ENCODE data around the gene RTEL1. TPM values are rescaled to one million over a fixed set of nuclear protein-coding genes. Genes with fewer than 3 reads are reported as not detected.
A peak's percentile ranks its signal among the peaks of the same experiment; 100 is the strongest.

RTEL1 gene
- polyA plus RNA-seq, 3 donors = 1.0 to 15.5 (median 4.8) TPM

DNA sequence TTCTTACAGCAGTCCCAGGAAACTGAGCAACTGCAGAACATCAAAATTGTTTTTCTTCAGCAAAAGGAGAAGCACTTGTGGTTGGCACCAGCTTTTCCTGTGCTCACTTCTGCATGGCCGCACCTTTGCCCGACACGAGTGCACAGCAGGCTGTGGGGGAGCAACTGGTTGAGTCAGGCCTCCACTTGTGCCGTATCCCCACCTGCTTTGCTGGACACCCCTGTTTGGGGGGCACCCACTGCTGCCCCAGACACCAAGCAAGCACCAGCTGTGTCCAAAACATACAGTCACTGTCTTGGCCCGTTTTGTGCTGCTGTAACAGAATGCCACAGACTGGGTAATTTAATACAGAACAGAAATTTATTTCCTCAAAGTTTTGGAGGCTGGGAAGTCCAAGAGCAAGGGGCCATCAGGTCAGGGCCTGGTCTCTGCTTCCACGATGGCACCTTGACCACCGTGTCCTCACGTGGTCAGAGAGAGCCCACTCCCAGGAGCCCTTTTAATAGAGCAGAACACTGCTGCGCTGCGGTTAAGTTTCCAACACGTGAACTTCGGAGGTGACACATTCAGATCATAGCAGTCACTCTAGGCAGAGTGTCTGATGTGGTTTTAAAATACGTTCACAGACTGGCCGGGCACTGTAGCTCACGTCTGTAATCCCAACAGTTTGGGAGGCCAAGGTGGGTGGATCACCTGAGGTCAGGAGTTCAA is 22.5 kb upstream of the RTEL1 start:
- Histone ChIP-seq H3K79me2 (ENCODE audit: insufficient read depth, low read length) (peaks cover 13% of the 10 kb centered on the region), H3K27ac (ENCODE audit: low read depth in 1 of 2, low read length in 2 of 2) (peak overlapping the region; percentile 72 to 80), H4K20me1 (ENCODE audit: insufficient read depth, low read length) (no peaks in the 10 kb centered on the region), H3K27me3 (ENCODE audit: control insufficient read depth in 2 of 2, insufficient read depth in 2 of 2, low read length in 2 of 2) (no peaks in the 10 kb centered on the region), H3K9ac (ENCODE audit: insufficient read depth, low read length, poor library complexity, severe bottlenecking) (peak overlapping the region; percentile 32), H3K4me3 (replicated peaks in 1 of 3; ENCODE audit: low read depth in 2 of 3, low read length in 3 of 3) (peak overlapping the region in 1 of 3 experiments; percentile 60), H3K36me3 (replicated peaks in 1 of 2; ENCODE audit: control insufficient read depth in 1 of 2, insufficient read depth in 2 of 2, low read length in 2 of 2) (no peaks in the 10 kb centered on the region), H2AFZ (ENCODE audit: insufficient read depth, low read depth, low read length, poor library complexity, severe bottlenecking) (peak overlapping the region; percentile 76), H3K9me3 (replicated peaks in 1 of 2; ENCODE audit: control insufficient read depth in 1 of 2, insufficient read depth in 1 of 2, low read length in 2 of 2) (no peaks in the 10 kb centered on the region), H3K4me1 (ENCODE audit: control insufficient read depth in 1 of 2, insufficient read depth in 2 of 2, low read length in 2 of 2) (peaks cover 62 to 70% of the 10 kb centered on the region in 2 donors), H3K4me2 (replicated peaks; ENCODE audit: extremely low read depth, low read length, poor library complexity, severe bottlenecking) (peak overlapping the region; percentile 68)
- H3K27me3 Mint-ChIP-seq (ENCODE audit: low read depth in 3 of 3) = peaks cover 0 to 2% (median 0%) of the 10 kb centered on the region in 3 donors
- H3K36me3 Mint-ChIP-seq = peaks cover 3 to 13% of the 10 kb centered on the region in 2 donors
- no peaks in the 10 kb centered on the region for H3K9me3 Mint-ChIP-seq
- 52% methylated on average over 10 of the region's 15 CpGs for WGBS (ENCODE audit: insufficient coverage)
- TF ChIP-seq, protein P1, sequence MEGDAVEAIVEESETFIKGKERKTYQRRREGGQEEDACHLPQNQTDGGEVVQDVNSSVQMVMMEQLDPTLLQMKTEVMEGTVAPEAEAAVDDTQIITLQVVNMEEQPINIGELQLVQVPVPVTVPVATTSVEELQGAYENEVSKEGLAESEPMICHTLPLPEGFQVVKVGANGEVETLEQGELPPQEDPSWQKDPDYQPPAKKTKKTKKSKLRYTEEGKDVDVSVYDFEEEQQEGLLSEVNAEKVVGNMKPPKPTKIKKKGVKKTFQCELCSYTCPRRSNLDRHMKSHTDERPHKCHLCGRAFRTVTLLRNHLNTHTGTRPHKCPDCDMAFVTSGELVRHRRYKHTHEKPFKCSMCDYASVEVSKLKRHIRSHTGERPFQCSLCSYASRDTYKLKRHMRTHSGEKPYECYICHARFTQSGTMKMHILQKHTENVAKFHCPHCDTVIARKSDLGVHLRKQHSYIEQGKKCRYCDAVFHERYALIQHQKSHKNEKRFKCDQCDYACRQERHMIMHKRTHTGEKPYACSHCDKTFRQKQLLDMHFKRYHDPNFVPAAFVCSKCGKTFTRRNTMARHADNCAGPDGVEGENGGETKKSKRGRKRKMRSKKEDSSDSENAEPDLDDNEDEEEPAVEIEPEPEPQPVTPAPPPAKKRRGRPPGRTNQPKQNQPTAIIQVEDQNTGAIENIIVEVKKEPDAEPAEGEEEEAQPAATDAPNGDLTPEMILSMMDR (IDR thresholded peaks at IDR 0.05) = no peak
- H3K4me1 Mint-ChIP-seq = peaks cover 62% of the 10 kb centered on the region
- H3K27ac Mint-ChIP-seq = peak overlapping the region; percentile 65 to 90 (median 88)
- peak overlapping the region; percentile 9 to 59 for H3K4me3 Mint-ChIP-seq
- DNase-seq = peak; percentile 44 to 63 (median 48)
- intact Hi-C loops (cut with micrococcal nuclease) = no loop called here

DNA sequence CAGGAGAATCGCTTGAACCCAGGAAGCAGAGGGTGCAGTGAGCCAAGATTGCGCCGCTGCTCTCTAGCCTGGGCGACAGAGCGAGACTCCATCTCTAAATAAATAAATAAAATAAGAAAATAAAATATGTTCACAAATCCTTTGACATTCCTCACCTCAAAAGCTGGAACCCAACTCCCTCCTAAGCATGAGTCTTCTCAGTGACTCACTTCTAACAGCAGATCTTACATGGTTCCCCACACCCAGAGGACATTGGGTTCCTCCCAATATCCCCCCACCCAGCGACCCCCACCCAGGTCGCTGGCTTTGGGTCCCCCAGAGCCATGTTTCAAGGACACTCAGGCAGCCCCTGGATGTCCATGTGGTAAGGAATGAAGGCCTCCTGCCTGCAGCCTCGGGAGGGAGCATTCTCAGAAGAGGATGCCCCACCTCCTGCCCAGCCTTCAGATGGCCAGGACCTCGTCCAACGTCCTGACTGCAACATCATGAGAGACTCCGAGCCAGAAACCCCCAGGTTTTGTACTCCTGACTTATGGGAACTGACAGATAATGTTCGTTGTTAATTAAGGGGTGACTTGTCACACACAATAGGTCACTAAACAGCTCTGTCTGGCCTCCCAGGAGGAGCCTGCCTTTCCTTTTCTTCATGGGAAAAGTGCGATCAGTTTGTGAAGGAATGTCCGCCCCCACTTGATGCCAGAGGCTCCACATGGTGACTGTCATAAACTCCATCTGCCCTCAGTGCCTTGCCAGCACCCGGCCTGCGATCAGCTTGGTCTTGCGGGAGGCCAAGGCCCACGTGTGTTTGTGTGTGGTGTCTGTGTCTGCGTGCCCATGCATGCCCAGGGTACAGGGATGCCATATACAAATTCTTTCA is 21.1 kb upstream of the RTEL1 start:
- no peaks in the 10 kb centered on the region for H3K9me3 ChIP-seq (replicated peaks in 1 of 2; ENCODE audit: control insufficient read depth in 1 of 2, insufficient read depth in 1 of 2, low read length in 2 of 2)
- intact Hi-C loops (cut with micrococcal nuclease) = no loop called here
- Mint-ChIP-seq H3K4me3 (no peak overlapping the region), H3K9me3 (no peaks in the 10 kb centered on the region), H3K27ac (peak overlapping the region in 1 of 7 donors; percentile 70), H3K36me3 (peaks cover 3 to 8% of the 10 kb centered on the region in 2 donors), H3K4me1 (peaks cover 60% of the 10 kb centered on the region), H3K27me3 (ENCODE audit: low read depth in 3 of 3) (no peaks in the 10 kb centered on the region)
- H3K36me3 ChIP-seq (replicated peaks in 1 of 2; ENCODE audit: control insufficient read depth in 1 of 2, insufficient read depth in 2 of 2, low read length in 2 of 2) = no peaks in the 10 kb centered on the region
- DNase-seq = no peak
- H3K4me2 ChIP-seq (replicated peaks; ENCODE audit: extremely low read depth, low read length, poor library complexity, severe bottlenecking) = no peak overlapping the region
- H3K27me3 ChIP-seq (ENCODE audit: control insufficient read depth in 2 of 2, insufficient read depth in 2 of 2, low read length in 2 of 2) = no peaks in the 10 kb centered on the region
- no peak overlapping the region for H3K4me3 ChIP-seq (replicated peaks in 1 of 3; ENCODE audit: low read depth in 2 of 3, low read length in 3 of 3)
- no peaks in the 10 kb centered on the region for H4K20me1 ChIP-seq (ENCODE audit: insufficient read depth, low read length)
- H2AFZ ChIP-seq (ENCODE audit: insufficient read depth, low read depth, low read length, poor library complexity, severe bottlenecking) = no peak overlapping the region
- WGBS (ENCODE audit: insufficient coverage) = 94% methylated on average over 8 of the region's 19 CpGs
- H3K9ac ChIP-seq (ENCODE audit: insufficient read depth, low read length, poor library complexity, severe bottlenecking) = no peak overlapping the region
- H3K4me1 ChIP-seq (ENCODE audit: control insufficient read depth in 1 of 2, insufficient read depth in 2 of 2, low read length in 2 of 2) = peaks cover 65 to 73% of the 10 kb centered on the region in 2 donors
- TF ChIP-seq, protein P1 (IDR thresholded peaks at IDR 0.05) = no peak
- peaks cover 13% of the 10 kb centered on the region for H3K79me2 ChIP-seq (ENCODE audit: insufficient read depth, low read length)
- peak overlapping the region in 1 of 2 donors; percentile 14 for H3K27ac ChIP-seq (ENCODE audit: low read depth in 1 of 2, low read length in 2 of 2)
